Activated naive CD4-positive, alpha-beta T cell treated with anti-CD3 and anti-CD28 coated beads for 36 hours (primary cell): Measurements from ENCODE around the gene UPF1. TPM values are rescaled to one million over a fixed set of nuclear protein-coding genes. Genes with fewer than 3 reads are reported as not detected.

ENCODE experiments used
- CTCF ChIA-PET: fragments of 350-600 bp; sonication (Branson Sonifier 250); formaldehyde crosslinking; loops from one replicate; lab custom pipeline; 2021; ENCODE audit warnings: antibody characterized with exemption; lab: Charles Lee
- DNase-seq: peaks from one replicate; pipeline ENCODE4 v3.0.0-alpha.2; 2020
- H3K27ac Mint-ChIP-seq: one replicate; pipeline ENCODE4 v1.8.0; 2021; ENCODE audit warnings: mild to moderate bottlenecking, mixed read lengths
- H3K27me3 Mint-ChIP-seq: one replicate; pipeline ENCODE4 v1.8.0; 2021; ENCODE audit warnings: low read depth, mixed read lengths
- H3K36me3 Mint-ChIP-seq: one replicate; pipeline ENCODE4 v1.8.0; 2021; ENCODE audit warnings: low read depth, mixed read lengths
- H3K4me1 Mint-ChIP-seq: one replicate; pipeline ENCODE4 v1.8.0; 2021; ENCODE audit warnings: low read depth, mixed read lengths
- H3K4me3 Mint-ChIP-seq: one replicate; pipeline ENCODE4 v1.8.0; 2021; ENCODE audit warnings: mild to moderate bottlenecking, moderate library complexity, mixed read lengths
- H3K9me3 Mint-ChIP-seq: one replicate; pipeline ENCODE4 v1.8.0; 2021; ENCODE audit warnings: mixed read lengths
- intact Hi-C: fragments of 100-400 bp; cut with micrococcal nuclease; formaldehyde crosslinking; loops from one replicate; pipeline ENCODE4 v1.15.1; 2023
- total RNA-seq, 2 experiments: library from RNA; stranded (reverse); gene quantifications; one replicate each; pipeline ENCODE4 v1.2.3, GENCODE V29; 2021

The UPF1 gene
- total RNA-seq, 2 experiments from 2014 or later: 95.0 to 105 TPM

- intact Hi-C loops: loop anchor here (2.0 to 5.0 kb wide), 2 partner anchors 301 to 374 kb away; no protein-coding TSS in a partner anchor
- Mint-ChIP-seq H3K9me3 (no peaks in the 10 kb centered on the region), H3K27me3 (no peaks in the 10 kb centered on the region), H3K4me3 (no peak overlapping the region), H3K27ac (no peak overlapping the region), H3K4me1 (peaks cover 56% of the 10 kb centered on the region), H3K36me3 (peaks cover 27% of the 10 kb centered on the region)
- CTCF ChIA-PET: interaction anchor here (1.3 to 5.2 kb wide), 7 partner anchors 10 to 257 kb away, joined by 3 to 41 read pairs (median 10); partner anchors contain the start of genes REX1BD and UPF1
- DNase-seq: no peak
Observed at GRCh38 chr19:18845961-18846360, 14.2 kb downstream of the UPF1 start.

GRCh38 chr19:18846862-18847548, 15.2 kb downstream of the UPF1 start:
- CTCF ChIA-PET: interaction anchor here (0.6 to 5.2 kb wide), 24 partner anchors 9 to 385 kb away, joined by 3 to 41 read pairs (median 4); partner anchors contain the start of genes REX1BD and UPF1
- no peaks in the 10 kb centered on the region for H3K27me3 Mint-ChIP-seq
- H3K4me1 Mint-ChIP-seq: peaks cover 46% of the 10 kb centered on the region
- DNase-seq: peak; percentile 79
- H3K36me3 Mint-ChIP-seq: peaks cover 29% of the 10 kb centered on the region
- H3K4me3 Mint-ChIP-seq: no peak overlapping the region
- no peak overlapping the region for H3K27ac Mint-ChIP-seq
- intact Hi-C loops: loop anchor here (1.0 to 5.0 kb wide), 3 partner anchors 253 to 375 kb away; no protein-coding TSS in a partner anchor
- no peaks in the 10 kb centered on the region for H3K9me3 Mint-ChIP-seq

GRCh38 chr19:18847549-18848463, 16.0 kb downstream of the UPF1 start:
- no peak overlapping the region for H3K27ac Mint-ChIP-seq
- CTCF ChIA-PET: interaction anchor here (0.6 to 5.2 kb wide), 21 partner anchors 8 to 386 kb away, joined by 3 to 41 read pairs (median 4); partner anchors contain the start of genes REX1BD and UPF1
- H3K4me3 Mint-ChIP-seq: no peak overlapping the region
- intact Hi-C loops: loop anchor here (1.0 to 5.0 kb wide), 3 partner anchors 254 to 376 kb away; no protein-coding TSS in a partner anchor
- no peaks in the 10 kb centered on the region for H3K9me3 Mint-ChIP-seq
- DNase-seq: no peak
- H3K27me3 Mint-ChIP-seq: no peaks in the 10 kb centered on the region
- H3K4me1 Mint-ChIP-seq: peaks cover 43% of the 10 kb centered on the region
- peaks cover 29% of the 10 kb centered on the region for H3K36me3 Mint-ChIP-seq

- Mint-ChIP-seq H3K4me1 (peaks cover 30% of the 10 kb centered on the region), H3K36me3 (peaks cover 37% of the 10 kb centered on the region), H3K4me3 (no peak overlapping the region), H3K9me3 (no peaks in the 10 kb centered on the region), H3K27ac (peak overlapping the region; percentile 24), H3K27me3 (no peaks in the 10 kb centered on the region)
- no peak for DNase-seq
- CTCF ChIA-PET: interaction anchor here (1.0 to 3.8 kb wide), 3 partner anchors 13 to 18 kb away, joined by 3 to 41 read pairs (median 3); partner anchors contain the start of gene UPF1
- intact Hi-C loops: loop anchor here (5.0 kb wide), 1 partner anchor 377 kb away; no protein-coding TSS in a partner anchor
Observed at GRCh38 chr19:18848878-18849661, 17.3 kb downstream of the UPF1 start.

- peaks cover 39% of the 10 kb centered on the region for H3K36me3 Mint-ChIP-seq
- no peaks in the 10 kb centered on the region for H3K27me3 Mint-ChIP-seq
- intact Hi-C loops: loop anchor here (5.0 kb wide), 1 partner anchor 378 kb away; no protein-coding TSS in a partner anchor
Observed at GRCh38 chr19:18849838-18850400, 18.2 kb downstream of the UPF1 start.

GRCh38 chr19:18850471-18851375, 19.0 kb downstream of the UPF1 start:
- Mint-ChIP-seq H3K4me3 (no peak overlapping the region), H3K4me1 (peaks cover 16% of the 10 kb centered on the region), H3K9me3 (no peaks in the 10 kb centered on the region), H3K36me3 (peaks cover 37% of the 10 kb centered on the region), H3K27me3 (no peaks in the 10 kb centered on the region), H3K27ac (no peak overlapping the region)
- CTCF ChIA-PET: interaction anchor here (0.7 to 1.5 kb wide), 3 partner anchors 15 to 382 kb away, joined by 3 to 4 read pairs (median 3); no protein-coding TSS in a partner anchor
- DNase-seq: no peak
- intact Hi-C loops: no loop called here

More at GRCh38 chr19:18849838-18850400, 18.2 kb downstream of the UPF1 start:
- peak overlapping the region; percentile 24 for H3K27ac Mint-ChIP-seq
- H3K4me3 Mint-ChIP-seq: no peak overlapping the region
- no peaks in the 10 kb centered on the region for H3K9me3 Mint-ChIP-seq
- CTCF ChIA-PET: interaction anchor here (0.9 to 1.6 kb wide), 4 partner anchors 16 to 256 kb away, joined by 3 to 4 read pairs (median 3); partner anchors contain the start of gene UPF1
- no peak for DNase-seq
- peaks cover 23% of the 10 kb centered on the region for H3K4me1 Mint-ChIP-seq

- no peak for DNase-seq
- Mint-ChIP-seq H3K27ac (no peak overlapping the region), H3K4me3 (no peak overlapping the region), H3K36me3 (peaks cover 37% of the 10 kb centered on the region), H3K27me3 (no peaks in the 10 kb centered on the region), H3K9me3 (no peaks in the 10 kb centered on the region), H3K4me1 (peaks cover 11% of the 10 kb centered on the region)
- CTCF ChIA-PET: no interaction called here
- intact Hi-C loops: no loop called here
Observed at GRCh38 chr19:18851673-18852325, 20.0 kb downstream of the UPF1 start.

- Mint-ChIP-seq H3K36me3 (peaks cover 32% of the 10 kb centered on the region), H3K4me3 (no peak overlapping the region), H3K4me1 (peaks cover 6% of the 10 kb centered on the region), H3K27ac (no peak overlapping the region), H3K9me3 (no peaks in the 10 kb centered on the region), H3K27me3 (no peaks in the 10 kb centered on the region)
- DNase-seq: no peak
- intact Hi-C loops: no loop called here
- CTCF ChIA-PET: no interaction called here
Observed at GRCh38 chr19:18852648-18853047, 20.9 kb downstream of the UPF1 start.

- no peak overlapping the region for H3K27ac Mint-ChIP-seq
- H3K36me3 Mint-ChIP-seq: peaks cover 29% of the 10 kb centered on the region
- no peaks in the 10 kb centered on the region for H3K9me3 Mint-ChIP-seq
- H3K27me3 Mint-ChIP-seq: no peaks in the 10 kb centered on the region
- intact Hi-C loops: no loop called here
- peaks cover 4% of the 10 kb centered on the region for H3K4me1 Mint-ChIP-seq
- no peak overlapping the region for H3K4me3 Mint-ChIP-seq
- DNase-seq: no peak
- CTCF ChIA-PET: no interaction called here
Observed at GRCh38 chr19:18853755-18854427, 22.1 kb downstream of the UPF1 start.

GRCh38 chr19:18854982-18855381, 23.2 kb downstream of the UPF1 start:
- Mint-ChIP-seq H3K9me3 (no peaks in the 10 kb centered on the region), H3K4me1 (no peaks in the 10 kb centered on the region), H3K4me3 (no peak overlapping the region), H3K36me3 (peaks cover 26% of the 10 kb centered on the region), H3K27me3 (no peaks in the 10 kb centered on the region), H3K27ac (no peak overlapping the region)
- DNase-seq: no peak
- CTCF ChIA-PET: interaction anchor here (2.2 kb wide), 1 partner anchor 8 kb away, joined by 12 read pairs; no protein-coding TSS in a partner anchor
- intact Hi-C loops: no loop called here
